HepG2 (cell line): ENCODE data around the gene RPSA. TPM values are rescaled to one million over a fixed set of nuclear protein-coding genes. Genes with fewer than 3 reads are reported as not detected.
"Not testable (repeated sequence)": the region's sequence is repeated elsewhere in the genome, so short reads cannot be mapped to it uniquely, and the experiment has no call there.

ENCODE experiments used
- ATAC-seq: fragments of 200-7000 bp; cut with Tn5 transposase; 3 replicates; pipeline ENCODE4 v1.9.1; 2020; ENCODE audit warnings: mild to moderate bottlenecking, moderate library complexity
- BruUV-seq: library from RNA; stranded (reverse); fragments of 400-500 nt; replicated peaks from 2 replicates; lab custom pipeline; 2021; lab: Mats Ljungman, UMichigan
- CTCF ChIA-PET: fragments of 300-600 bp; formaldehyde crosslinking; extraction: SDS; loops from one replicate; lab custom pipeline; 2021; ENCODE audit warnings: low total read pairs, inconsistent platforms, low intra/inter-chr PET ratio; lab: Yijun Ruan, JAX
- POLR2A ChIA-PET: fragments of 350-600 bp; sonication (Branson Sonifier 250); formaldehyde crosslinking; loops from one replicate; lab custom pipeline; 2020; ENCODE audit warnings: antibody characterized with exemption, inconsistent platforms; lab: Yijun Ruan, JAX
- DNase-seq: peaks from one replicate; pipeline ENCODE4 v3.0.0-alpha.2; 2015; ENCODE audit warnings: low spot score
- FAIRE-seq: peaks from 3 replicates; lab custom pipeline; 2011; peaks lifted over from hg19 to GRCh38; lab: Jason Lieb, UNC
- H2AFZ ChIP-seq: one replicate; pipeline ENCODE4 v1.6.1; 2011; ENCODE audit warnings: low read length, inconsistent platforms
- H3K27ac ChIP-seq: fragments of 300-600 bp; 3 replicates; pipeline ENCODE4 v1.8.0; 2011; ENCODE audit warnings: mixed run types, mild to moderate bottlenecking, mixed read lengths, low read length, inconsistent platforms; ENCODE audit not compliant: insufficient read depth; ENCODE audit errors: extremely low read length
- H3K27me3 ChIP-seq, 2 experiments: fragments of 200-600 bp in 1 of 2; 2 replicates in 1 of 2; 3 replicates in 1 of 2; pipeline versions ENCODE4 v1.6.0 to v1.8.0; 2011; ENCODE audit warnings: low read length in 2 of 2, mild to moderate bottlenecking in 2 of 2, moderate library complexity in 2 of 2, inconsistent platforms in 1 of 2; ENCODE audit not compliant: insufficient read depth in 2 of 2, control insufficient read depth in 1 of 2
- H3K36me3 ChIP-seq, 2 experiments: fragments of 200-600 bp in 1 of 2; replicated peaks in 1 of 2; 2 replicates in 1 of 2; 3 replicates in 1 of 2; pipeline versions ENCODE4 v1.5.1 to v1.8.0; 2011; ENCODE audit warnings: low read length in 2 of 2, inconsistent platforms in 1 of 2; ENCODE audit not compliant: insufficient read depth in 2 of 2, control insufficient read depth in 1 of 2
- H3K4me1 ChIP-seq: 2 replicates; pipeline ENCODE4 v1.5.1; 2012; ENCODE audit warnings: low read length, inconsistent platforms; ENCODE audit not compliant: insufficient read depth
- H3K4me2 ChIP-seq: 2 replicates; pipeline ENCODE4 v1.6.0; 2011; ENCODE audit warnings: low read depth, low read length, inconsistent platforms
- H3K4me3 ChIP-seq, 3 experiments: fragments of 200-600 bp in 1 of 3; sonication (generic), shearing (Covaris generic) in 1 of 3; replicated peaks in 1 of 3; 2 replicates each; pipeline ENCODE4 v1.5.1; 2011 to 2016; ENCODE audit warnings: low read length in 3 of 3, inconsistent platforms in 2 of 3, low read depth in 2 of 3, mild to moderate bottlenecking in 2 of 3, control low read depth in 1 of 3, mixed read lengths in 1 of 3; ENCODE audit not compliant: insufficient read depth in 1 of 3
- H3K79me2 ChIP-seq: one replicate; pipeline ENCODE4 v1.6.1; 2011; ENCODE audit warnings: low read length, inconsistent platforms; ENCODE audit not compliant: insufficient read depth
- H3K9ac ChIP-seq: 2 replicates; pipeline ENCODE4 v1.6.0; 2011; ENCODE audit warnings: mild to moderate bottlenecking, low read depth, low read length, inconsistent platforms; ENCODE audit not compliant: insufficient read depth
- H3K9me3 ChIP-seq: 2 replicates; pipeline ENCODE4 v1.5.1; 2012; ENCODE audit warnings: mild to moderate bottlenecking, low read length
- H4K20me1 ChIP-seq: 2 replicates; pipeline ENCODE4 v1.6.0; 2011; ENCODE audit warnings: inconsistent platforms, mild to moderate bottlenecking, low read length, moderate library complexity; ENCODE audit not compliant: insufficient read depth
- ARNT2 ChIP-seq: sonication (generic); formaldehyde crosslinking; IDR thresholded peaks from 2 replicates; pipeline ENCODE4 v1.8.0; 2022; ENCODE audit warnings: mild to moderate bottlenecking, low read depth, missing genetic modification reagents, moderate library complexity
- CBX5 ChIP-seq: sonication (generic); formaldehyde crosslinking; IDR thresholded peaks from 2 replicates; pipeline ENCODE4 v1.4.0; 2020; ENCODE audit warnings: missing genetic modification reagents, borderline replicate concordance
- CHD4 ChIP-seq: fragments of 200-600 bp; sonication (generic); IDR thresholded peaks from 2 replicates; pipeline ENCODE4 v1.7.0; 2017; ENCODE audit warnings: mild to moderate bottlenecking, low read length, borderline replicate concordance
- FOXP1 ChIP-seq, 2 experiments: fragments of 450-650 bp in 1 of 2; IDR thresholded peaks; 2 replicates each; pipeline ENCODE4 v1.6.1; 2017 to 2018; ENCODE audit warnings: antibody characterized with exemption in 1 of 2
- KLF15 ChIP-seq: sonication (generic); formaldehyde crosslinking; IDR thresholded peaks from 2 replicates; pipeline ENCODE4 v1.8.1; 2023; ENCODE audit warnings: borderline replicate concordance, mild to moderate bottlenecking, inconsistent platforms, missing genetic modification reagents, mixed read lengths
- SP2 ChIP-seq: sonication (generic); formaldehyde crosslinking; IDR thresholded peaks from 2 replicates; pipeline ENCODE4 v1.5.1; 2020; ENCODE audit warnings: mild to moderate bottlenecking, missing genetic modification reagents
- ZBTB1 ChIP-seq: sonication (generic); formaldehyde crosslinking; IDR thresholded peaks from 2 replicates; pipeline ENCODE4 v1.4.0; 2020; ENCODE audit warnings: missing genetic modification reagents, borderline replicate concordance
- ZNF12 ChIP-seq: sonication (generic); formaldehyde crosslinking; IDR thresholded peaks from 2 replicates; pipeline ENCODE4 v1.5.0; 2020; ENCODE audit warnings: missing genetic modification reagents
- ZNF501 ChIP-seq: sonication (generic); formaldehyde crosslinking; IDR thresholded peaks from 2 replicates; pipeline ENCODE4 v1.5.1; 2020; ENCODE audit warnings: mild to moderate bottlenecking, moderate library complexity, missing genetic modification reagents
- ZNF7 ChIP-seq: IDR thresholded peaks from 2 replicates; pipeline ENCODE4 v1.6.1; 2016; ENCODE audit warnings: missing biosample characterization, missing genetic modification reagents
- ZNF703 ChIP-seq: sonication (generic); formaldehyde crosslinking; IDR thresholded peaks from 2 replicates; pipeline ENCODE4 v1.5.1; 2020; ENCODE audit warnings: missing genetic modification reagents, mild to moderate bottlenecking, moderate library complexity, borderline replicate concordance
- WGBS: methylation state at CpG from one replicate; pipeline ENCODE4 v1.1.6; 2017; ENCODE audit warnings: low lambda C conversion rate; 5-methylcytosine and 5-hydroxymethylcytosine counted together
- in situ Hi-C: cut with HindIII; loops from 2 replicates; pipeline ENCODE4 v1.10.0; 2017; ENCODE audit warnings: low pct_unique_long_range_greater_than_20kb; ENCODE audit not compliant: extremely low pct_ligation_motif_present
- intact Hi-C: fragments of 100-400 bp; cut with micrococcal nuclease; formaldehyde crosslinking; loops from one replicate; pipeline ENCODE4 v1.10.0; 2022; ENCODE audit not compliant: unreplicated experiment
- polyA plus RNA-seq, 8 experiments: library from polyadenylated mRNA; depleted of rRNA in 3 of 8; stranded (reverse) in 7 of 8; unstranded in 1 of 8; fragments of >200 nt; fragmentation: Illumina TruSeq in 4 of 8; extraction: Trizol in 4 of 8; gene quantifications; 2 replicates each; pipeline versions ENCODE4 v1.2.1 to v1.2.3, GENCODE V29; 2011 to 2016; ENCODE audit warnings: low read depth in 4 of 8, missing spikeins in 1 of 8, mixed read lengths in 1 of 8; ENCODE audit not compliant: insufficient read depth in 1 of 8
- total RNA-seq, 5 experiments: library from RNA; depleted of rRNA; stranded (reverse); fragments of >200 nt; fragmentation: Illumina TruSeq; extraction: Trizol; gene quantifications; 2 replicates each; pipeline ENCODE4 v1.2.3, GENCODE V29; 2016; ENCODE audit warnings: low read depth in 1 of 5

Gene RPSA
- total and polyA plus RNA-seq, 2 of the 13 experiments (the other 11 are each of a cell fraction or from before 2014, with no cell fraction given): 1,683 to 3,226 TPM

DNA sequence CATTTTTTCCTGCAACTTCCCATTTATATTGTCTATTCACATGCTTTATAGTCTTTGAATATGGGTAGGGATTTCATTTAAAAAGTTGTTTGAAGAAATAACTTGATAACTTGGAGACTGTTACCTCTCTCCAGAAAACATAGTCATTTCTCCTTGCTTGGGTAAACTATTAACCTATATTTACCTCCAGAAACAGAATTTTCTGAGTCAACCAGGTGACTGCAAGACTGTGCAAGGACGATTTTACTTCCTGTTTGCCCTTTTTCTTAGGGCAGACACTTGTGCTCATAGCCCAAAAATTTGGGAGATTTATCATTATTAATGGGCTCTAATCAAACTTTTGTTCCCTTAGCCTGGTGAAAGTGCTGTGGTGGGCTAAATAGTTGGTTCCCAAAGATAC, 46.6 kb downstream of the RPSA start:
- no peaks in the 10 kb centered on the region for H4K20me1 ChIP-seq
- no peak overlapping the region for H2AFZ ChIP-seq
- H3K4me1 ChIP-seq: no peaks in the 10 kb centered on the region
- no peak overlapping the region for H3K27ac ChIP-seq
- intact Hi-C loops: no loop called here
- H3K79me2 ChIP-seq: no peaks in the 10 kb centered on the region
- 0% methylated on average over 1 of the region's 1 CpG for WGBS
- FAIRE-seq (no peak), ATAC-seq (no peak), DNase-seq (no peak)
- H3K9me3 ChIP-seq: no peaks in the 10 kb centered on the region
- H3K4me3 ChIP-seq: no peak overlapping the region
- in situ Hi-C loops: no loop called here
- CTCF ChIA-PET: no interaction called here
- no peaks in the 10 kb centered on the region for H3K36me3 ChIP-seq
- no peaks in the 10 kb centered on the region for H3K27me3 ChIP-seq
- POLR2A ChIA-PET: no interaction called here
- BruUV-seq: no TSS peak
- H3K4me2 ChIP-seq: no peak overlapping the region
- TF ChIP-seq ZBTB1 (CRISPR knock-in tag) (no peak), ZNF703 (CRISPR knock-in tag) (no peak), ARNT2 (no peak), ZNF501 (CRISPR knock-in tag) (no peak), FOXP1 (IDR thresholded peaks at IDR 0.05) (no peak), FOXP1 (CRISPR knock-in tag; IDR thresholded peaks at IDR 0.05) (no peak), KLF15 (no peak), ZNF7 (no peak), CHD4 (no peak), ZNF12 (CRISPR knock-in tag) (no peak), SP2 (CRISPR knock-in tag) (no peak), CBX5 (CRISPR knock-in tag) (no peak)
- no peak overlapping the region for H3K9ac ChIP-seq

DNA sequence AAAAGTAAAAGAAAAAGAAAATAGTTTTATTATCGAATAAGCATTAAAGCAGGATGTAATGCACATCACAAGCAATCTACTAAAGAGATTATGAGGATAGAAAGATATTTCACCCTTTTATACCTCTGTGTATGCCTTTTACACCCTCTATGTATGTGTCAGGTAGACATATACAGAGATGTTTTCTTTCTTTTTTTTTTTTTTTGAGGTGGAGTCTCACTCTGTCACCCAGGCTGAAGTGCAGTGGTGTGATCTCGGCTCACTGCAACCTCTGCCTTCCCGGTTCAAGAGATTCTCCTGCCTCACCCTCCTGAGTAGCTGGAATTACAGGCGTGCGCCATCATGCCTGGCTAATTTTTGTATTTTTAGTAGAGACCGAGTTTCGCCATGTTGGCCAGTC, 47.4 kb downstream of the RPSA start:
- in situ Hi-C loops, H3K9ac ChIP-seq, POLR2A ChIA-PET, intact Hi-C loops, BruUV-seq, H4K20me1 ChIP-seq, H3K4me2 ChIP-seq, H3K4me1 ChIP-seq, H3K27ac ChIP-seq, CTCF ChIA-PET, DNase-seq, H3K4me3 ChIP-seq, H3K79me2 ChIP-seq, H3K9me3 ChIP-seq, H3K27me3 ChIP-seq, H3K36me3 ChIP-seq, ATAC-seq, H2AFZ ChIP-seq, FAIRE-seq: not testable (repeated sequence)
- WGBS: 59% methylated on average over 7 of the region's 7 CpGs
